ENCODE data around the gene LINC01488. TPM values are rescaled to one million over a fixed set of nuclear protein-coding genes. Genes with fewer than 3 reads are reported as not detected.

The LINC01488 gene
- total and polyA plus RNA-seq, 9 of the 15 experiments (the other 6 are each of a cell fraction or from before 2014, with no cell fraction given), result not detected

DNA sequence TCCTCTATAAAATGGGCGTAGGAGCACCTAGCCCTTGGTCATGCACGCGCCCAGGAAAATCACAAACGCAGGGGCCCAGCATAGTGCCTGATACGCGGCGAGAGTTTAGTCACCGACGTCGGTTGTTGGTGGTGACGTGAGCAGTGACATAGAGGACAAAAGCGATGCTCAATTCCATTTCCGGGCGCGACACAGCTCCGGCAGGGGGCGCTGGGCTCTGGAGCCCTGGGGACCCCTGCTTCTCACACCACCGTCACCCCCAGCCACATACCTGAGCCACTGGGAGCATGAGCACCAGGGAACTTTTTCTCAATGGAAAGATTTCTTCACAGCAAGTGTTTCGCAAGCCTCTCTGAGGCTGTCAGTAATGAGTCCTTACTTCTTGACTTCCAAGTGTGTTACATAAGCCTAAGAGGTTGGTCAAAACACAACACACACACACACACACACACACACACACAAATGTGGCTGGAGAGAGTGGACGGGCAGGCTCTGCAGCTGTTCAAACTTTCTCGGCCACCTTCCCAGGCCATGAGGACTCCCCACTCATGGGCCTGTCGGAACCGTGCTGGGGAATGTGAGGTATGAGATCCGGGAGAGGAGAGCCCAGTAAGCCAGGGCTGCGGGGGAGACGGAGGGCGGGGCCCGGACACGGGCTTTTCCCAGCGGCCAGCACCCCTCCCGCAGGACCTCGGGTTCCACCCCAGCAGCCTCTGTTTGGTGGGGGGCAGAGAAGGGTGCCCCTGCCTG is 36.9 kb upstream of the LINC01488 start (continued):
- TF ChIP-seq WHSC1 (IDR thresholded peaks at IDR 0.05; ENCODE audit: low read length) (no peak), ZNF354B (CRISPR knock-in tag; IDR thresholded peaks at IDR 0.05) (no peak), ZNF699 (CRISPR knock-in tag; IDR thresholded peaks at IDR 0.05; ENCODE audit: insufficient replicate concordance) (no peak), ZBTB34 (CRISPR knock-in tag; IDR thresholded peaks at IDR 0.05) (no peak), TAF7 (tag; IDR thresholded peaks at IDR 0.05) (0 out of 2 replicates have a peak, but pooled peaks have one; percentile 0), GATAD2A (IDR thresholded peaks at IDR 0.05) (peak; percentile 88; the same call in 1 of the 2 replicates), ERF (CRISPR knock-in tag; IDR thresholded peaks at IDR 0.05) (0 out of 2 replicates have a peak, but pooled peaks have one; percentile 9), KLF1 (tag; IDR thresholded peaks at IDR 0.05) (peak; percentile 75; the same call in 1 of the 2 replicates), NCOA4 (IDR thresholded peaks at IDR 0.05; ENCODE audit: partially characterized antibody) (no peak), KLF13 (tag; IDR thresholded peaks at IDR 0.05; ENCODE audit: borderline replicate concordance, low read depth) (peak; percentile 35; the same call in 1 of the 2 replicates), HDAC6 (IDR thresholded peaks at IDR 0.05; ENCODE audit: low read depth, low read length) (no peak), PML (IDR thresholded peaks at IDR 0.05; ENCODE audit: low read length) (no peak), KHSRP (IDR thresholded peaks at IDR 0.05) (peak; percentile 85), ZNF395 (CRISPR knock-in tag; IDR thresholded peaks at IDR 0.05) (peak; percentile 79; the same call in 1 of the 2 replicates), HDAC2 (IDR thresholded peaks at IDR 0.05) (0 out of 2 replicates have a peak, but pooled peaks have one; percentile 64), ESRRB (CRISPR knock-in tag; IDR thresholded peaks at IDR 0.05; ENCODE audit: borderline replicate concordance) (no peak), MTA1 (IDR thresholded peaks at IDR 0.05; ENCODE audit: borderline replicate concordance) (peak; percentile 24; the same call in 1 of the 2 replicates), PRPF4 (IDR thresholded peaks at IDR 0.05; ENCODE audit: insufficient read depth, low read depth, low read length, poor library complexity, severe bottlenecking) (no peak), SNIP1 (IDR thresholded peaks at IDR 0.05; ENCODE audit: low read depth) (no peak), PHF8 (IDR thresholded peaks at IDR 0.05; ENCODE audit: borderline replicate concordance, low read length) (peak; percentile 57; the same call in 1 of the 2 replicates), HOXB6 (CRISPR knock-in tag; IDR thresholded peaks at IDR 0.05; ENCODE audit: borderline replicate concordance) (no peak), MTF1 (CRISPR knock-in tag; IDR thresholded peaks at IDR 0.05; ENCODE audit: borderline replicate concordance) (no peak), CBX5 (IDR thresholded peaks at IDR 0.05; ENCODE audit: borderline replicate concordance, low read depth) (no peak), SMC3 (conservative IDR thresholded peaks at IDR 0.05; ENCODE audit: insufficient read depth, low read depth, low read length) (0 out of 2 replicates have a peak, but pooled peaks have one; percentile 11), ZNF431 (CRISPR knock-in tag; IDR thresholded peaks at IDR 0.05) (no peak)
- TF ChIP-seq, protein P1, sequence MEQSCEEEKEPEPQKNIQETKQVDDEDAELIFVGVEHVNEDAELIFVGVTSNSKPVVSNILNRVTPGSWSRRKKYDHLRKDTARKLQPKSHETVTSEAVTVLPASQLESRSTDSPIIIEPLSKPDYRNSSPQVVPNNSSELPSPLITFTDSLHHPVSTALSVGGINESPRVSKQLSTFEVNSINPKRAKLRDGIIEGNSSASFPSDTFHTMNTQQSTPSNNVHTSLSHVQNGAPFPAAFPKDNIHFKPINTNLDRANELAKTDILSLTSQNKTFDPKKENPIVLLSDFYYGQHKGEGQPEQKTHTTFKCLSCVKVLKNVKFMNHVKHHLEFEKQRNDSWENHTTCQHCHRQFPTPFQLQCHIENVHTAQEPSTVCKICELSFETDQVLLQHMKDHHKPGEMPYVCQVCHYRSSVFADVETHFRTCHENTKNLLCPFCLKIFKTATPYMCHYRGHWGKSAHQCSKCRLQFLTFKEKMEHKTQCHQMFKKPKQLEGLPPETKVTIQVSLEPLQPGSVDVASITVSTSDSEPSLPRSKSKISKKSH (CRISPR knock-in tag; IDR thresholded peaks at IDR 0.05), result no peak

Data from K562 (cell line).